Activated CD8-positive, alpha-beta memory T cell treated with anti-CD3 and anti-CD28 coated beads for 48 hours (primary cell): ENCODE data around the gene MT1H.
"Not testable (repeated sequence)": the region's sequence is repeated elsewhere in the genome, so short reads cannot be mapped to it uniquely, and the experiment has no call there.

Source experiments
- DNase-seq, 3 experiments: peaks; one replicate each; pipeline ENCODE4 v3.0.0-alpha.2; 2020; ENCODE audit warnings: low read depth in 2 of 3, low spot score in 2 of 3

Gene MT1H

GRCh38 chr16:56664506-56664905, 5.1 kb upstream of the MT1H start:
- no peak for DNase-seq

DNA sequence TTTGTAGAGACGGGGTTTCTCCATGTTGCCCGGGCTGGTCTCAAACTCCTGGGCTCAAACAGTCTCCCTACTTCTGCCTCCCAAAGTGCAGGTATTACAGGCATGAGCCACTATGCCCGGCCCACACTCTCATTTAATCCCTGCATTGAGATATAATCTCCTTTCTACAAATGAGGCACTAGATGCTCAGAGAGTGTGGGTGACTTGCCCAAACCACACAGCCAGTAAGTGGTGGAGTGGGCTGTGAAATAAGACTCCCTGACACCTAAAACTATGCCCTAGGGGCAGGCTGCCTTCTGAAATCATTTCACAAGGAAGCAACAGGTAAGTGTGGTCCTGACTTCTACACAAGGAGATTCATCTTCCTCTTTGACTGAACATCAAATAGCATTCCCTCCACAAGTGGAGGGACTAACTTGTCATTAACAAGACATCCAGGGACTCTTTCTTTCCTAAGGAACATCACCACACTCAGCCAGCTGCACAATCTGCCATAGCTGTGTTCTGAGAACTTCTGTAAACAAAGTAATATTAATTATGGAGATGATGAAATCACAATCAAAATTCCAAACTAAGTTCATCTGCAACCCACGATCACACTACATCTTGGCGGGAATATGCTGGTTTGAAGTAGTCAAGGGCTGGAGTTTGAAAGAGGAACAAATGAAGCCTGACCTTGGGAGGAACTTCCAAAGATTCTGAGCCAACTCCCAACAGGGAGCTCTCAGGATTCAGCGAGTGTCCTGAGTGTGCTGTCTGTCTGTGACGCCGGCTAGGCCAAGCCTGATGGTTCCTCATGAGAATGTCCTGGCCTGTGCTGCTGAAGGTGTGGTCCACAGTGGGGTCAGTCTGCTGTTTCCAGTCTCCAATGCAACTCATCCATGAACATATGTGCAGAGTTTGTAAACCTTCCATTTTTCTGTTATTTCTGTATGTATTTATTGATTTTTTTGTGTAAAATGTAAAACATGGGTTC, 4.0 kb upstream of the MT1H start:
- not testable (repeated sequence) for DNase-seq

- DNase-seq = no peak
These were observed 1.7 kb upstream of the MT1H start, which contains the start of gene MT1G for GRCh38 chr16:56667581-56668571. Gene MT1G, minus strand, starts transcription at chr16:56668065. Its CDS starts 72 bp downstream, at chr16:56667993.

- no peak for DNase-seq
These were observed 416 bp downstream of the MT1H start for GRCh38 chr16:56669840-56670619.

- DNase-seq = no peak
These were observed 963 bp downstream of the MT1H start for GRCh38 chr16:56670620-56670934.

- not testable (repeated sequence) for DNase-seq
These were observed 2.1 kb downstream of the MT1H start for GRCh38 chr16:56671691-56672090.

- not testable (repeated sequence) for DNase-seq
These were observed 2.6 kb downstream of the MT1H start for GRCh38 chr16:56672171-56672570.

DNA sequence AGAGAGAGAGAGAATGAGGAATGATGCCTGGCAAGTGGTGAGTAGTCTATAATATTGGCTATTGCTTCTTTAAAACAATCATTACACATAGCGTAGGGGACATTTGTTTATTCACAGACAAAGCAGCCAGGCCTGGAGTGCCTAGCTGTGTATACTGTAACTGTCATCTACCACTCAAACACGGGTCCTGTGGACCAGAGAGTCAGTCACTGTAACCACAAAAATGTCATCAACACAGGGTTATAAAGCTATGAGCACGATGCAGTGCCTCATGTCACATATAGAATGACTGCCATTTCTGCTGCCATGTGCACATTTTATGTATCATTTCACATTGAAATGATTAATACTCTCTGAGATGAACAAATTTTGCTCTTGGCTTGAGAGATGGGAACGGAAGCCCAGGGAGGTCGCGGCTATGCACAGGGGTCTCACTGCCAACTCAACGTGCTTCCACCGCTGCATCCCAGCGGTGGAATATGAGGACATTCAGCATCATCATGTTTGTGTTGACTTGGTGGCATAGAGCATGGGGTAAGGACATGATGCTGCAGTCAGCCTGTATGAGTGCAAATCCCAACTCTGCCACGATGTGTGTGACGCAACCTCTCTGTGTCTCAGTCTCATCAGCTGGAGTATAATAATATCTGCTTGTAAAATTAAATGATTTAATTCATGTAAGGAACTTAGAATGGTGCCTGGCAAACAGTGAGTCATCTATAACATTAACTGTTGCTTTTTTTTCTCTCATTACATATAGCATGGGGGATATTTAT, 3.3 kb downstream of the MT1H start:
- DNase-seq = no peak

- no peak for DNase-seq
These were observed 4.3 kb downstream of the MT1H start for GRCh38 chr16:56673921-56674320.

GRCh38 chr16:56674570-56674969, 5.0 kb downstream of the MT1H start:
- DNase-seq = not testable (repeated sequence)

DNA sequence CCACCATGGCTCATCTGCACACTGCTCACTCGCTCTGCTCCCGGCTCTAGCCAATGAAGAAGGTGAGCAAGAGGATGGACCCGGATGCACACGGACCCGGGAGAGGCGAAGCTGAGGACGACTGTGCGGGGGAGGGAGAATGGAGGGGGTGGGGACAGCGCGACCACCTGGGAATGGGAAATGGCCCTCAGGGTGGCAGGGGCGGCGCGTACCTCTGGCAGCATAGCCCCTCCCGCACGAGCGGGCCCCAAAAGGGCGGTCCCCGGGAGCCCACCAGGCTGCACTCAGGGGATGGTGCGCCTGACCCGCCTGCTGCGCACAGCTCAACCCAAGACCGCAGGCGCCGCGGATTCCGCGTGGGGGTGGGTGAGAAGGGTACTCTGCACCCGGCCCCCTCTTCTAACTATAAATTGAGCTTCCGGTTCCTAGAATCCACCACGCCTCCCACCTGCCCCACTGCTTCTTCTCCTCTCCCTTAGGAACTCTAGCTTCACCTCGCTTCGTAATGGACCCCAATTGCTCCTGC, 6.1 kb downstream of the MT1H start:
- no peak for DNase-seq

DNA sequence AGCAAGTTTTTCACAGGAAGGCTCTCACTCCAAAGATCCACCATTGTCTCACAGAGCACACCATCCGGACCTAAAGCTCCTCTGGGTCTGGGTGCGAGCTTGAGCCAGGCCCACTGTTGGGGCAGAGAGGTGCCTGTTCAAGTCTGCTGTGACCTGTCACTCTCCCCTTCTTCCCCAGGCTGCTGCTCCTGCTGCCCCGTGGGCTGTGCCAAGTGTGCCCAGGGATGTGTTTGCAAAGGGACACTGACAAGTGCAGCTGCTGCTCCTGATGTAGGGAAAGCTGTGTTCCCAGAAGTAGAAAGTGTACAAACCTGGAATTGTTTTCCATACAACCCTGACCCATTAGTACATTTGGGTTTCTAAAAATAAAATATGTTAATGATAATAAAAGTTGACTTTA, 7.9 kb downstream of the MT1H start:
- no peak for DNase-seq

GRCh38 chr16:56679078-56679730, 9.6 kb downstream of the MT1H start:
- no peak for DNase-seq

- no peak for DNase-seq
These were observed 10.2 kb downstream of the MT1H start for GRCh38 chr16:56679818-56680217.

DNA sequence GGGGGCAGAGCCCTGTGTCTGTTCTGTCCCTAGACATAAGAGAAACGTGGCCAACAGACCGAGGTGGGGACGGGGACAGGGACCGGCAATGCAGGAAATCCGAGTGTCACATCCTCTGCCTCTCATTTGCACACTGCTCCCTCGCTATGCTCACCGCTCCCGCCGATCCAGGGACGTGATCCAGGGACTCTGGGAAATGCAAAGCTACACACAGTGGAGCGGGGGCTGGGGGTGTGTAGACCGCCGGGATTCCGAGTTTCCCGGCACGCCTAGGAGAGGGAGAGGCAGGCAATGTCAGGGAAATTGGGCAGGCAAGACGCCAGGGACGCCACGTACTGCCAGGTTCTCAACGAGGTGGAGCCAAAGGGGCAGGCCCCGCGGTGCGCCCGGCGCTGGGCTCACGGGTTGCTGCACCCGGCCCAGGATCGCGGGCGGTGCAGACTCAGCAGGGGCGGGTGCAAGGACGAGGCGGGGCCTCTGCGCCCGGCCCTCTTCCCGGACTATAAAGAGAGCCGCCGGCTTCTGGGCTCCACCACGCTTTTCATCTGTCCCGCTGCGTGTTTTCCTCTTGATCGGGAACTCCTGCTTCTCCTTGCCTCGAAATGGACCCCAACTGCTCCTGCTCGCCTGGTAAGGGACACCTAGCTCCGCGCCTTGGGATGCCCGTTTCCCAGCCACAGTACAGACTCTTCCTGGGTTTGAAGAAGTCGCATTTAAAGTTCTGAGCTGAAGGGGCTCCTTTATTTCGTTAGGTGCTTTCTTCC, 12.5 kb downstream of the MT1H start, which contains the start of gene MT1X:
Gene MT1X, plus strand, starts transcription at position 532 of the 764 bp plus-strand sequence. Its CDS starts 71 bp downstream, at position 603.
- peak; percentile 79 to 85 (median 82) for DNase-seq

GRCh38 chr16:56682703-56683397, 13.2 kb downstream of the MT1H start:
- DNase-seq = no peak

- no peak for DNase-seq
These were observed 14.0 kb downstream of the MT1H start for GRCh38 chr16:56683424-56684172.
